ENCODE results near the gene KCNJ10. TPM values are rescaled to one million over a fixed set of nuclear protein-coding genes. Genes with fewer than 3 reads are reported as not detected.

The KCNJ10 gene
- total RNA-seq (under 1 TPM in 3 of 9 donors, not detected in 6; 0.11 to 0.32 (median 0.19) TPM), polyA plus RNA-seq (under 1 TPM in 2 of 3 donors, not detected in 1; 0.13 TPM)
- long read RNA-seq, donor 1 = 0 reads
- long read RNA-seq, donor 2, full-length matches to known transcripts = 1 of 1 reads
- long read RNA-seq, donor 2, partial matches to known transcripts = 0 of 1 reads
- long read RNA-seq, donor 2, other reads (novel, unspliced or antisense) = 0 of 1 reads
- long read RNA-seq, donor 3 = 0 reads
- long read RNA-seq, donor 4 = 0 reads
- long read RNA-seq, donor 5 = 0 reads
- long read RNA-seq, donor 6 = 0 reads
- long read RNA-seq, donor 7 = 0 reads
- long read RNA-seq, donor 8 = 0 reads
- long read RNA-seq, donor 9, full-length matches to known transcripts = 1 of 1 reads
- long read RNA-seq, donor 9, partial matches to known transcripts = 0 of 1 reads
- long read RNA-seq, donor 9, other reads (novel, unspliced or antisense) = 0 of 1 reads
- long read RNA-seq, donor 10 = 0 reads

DNA sequence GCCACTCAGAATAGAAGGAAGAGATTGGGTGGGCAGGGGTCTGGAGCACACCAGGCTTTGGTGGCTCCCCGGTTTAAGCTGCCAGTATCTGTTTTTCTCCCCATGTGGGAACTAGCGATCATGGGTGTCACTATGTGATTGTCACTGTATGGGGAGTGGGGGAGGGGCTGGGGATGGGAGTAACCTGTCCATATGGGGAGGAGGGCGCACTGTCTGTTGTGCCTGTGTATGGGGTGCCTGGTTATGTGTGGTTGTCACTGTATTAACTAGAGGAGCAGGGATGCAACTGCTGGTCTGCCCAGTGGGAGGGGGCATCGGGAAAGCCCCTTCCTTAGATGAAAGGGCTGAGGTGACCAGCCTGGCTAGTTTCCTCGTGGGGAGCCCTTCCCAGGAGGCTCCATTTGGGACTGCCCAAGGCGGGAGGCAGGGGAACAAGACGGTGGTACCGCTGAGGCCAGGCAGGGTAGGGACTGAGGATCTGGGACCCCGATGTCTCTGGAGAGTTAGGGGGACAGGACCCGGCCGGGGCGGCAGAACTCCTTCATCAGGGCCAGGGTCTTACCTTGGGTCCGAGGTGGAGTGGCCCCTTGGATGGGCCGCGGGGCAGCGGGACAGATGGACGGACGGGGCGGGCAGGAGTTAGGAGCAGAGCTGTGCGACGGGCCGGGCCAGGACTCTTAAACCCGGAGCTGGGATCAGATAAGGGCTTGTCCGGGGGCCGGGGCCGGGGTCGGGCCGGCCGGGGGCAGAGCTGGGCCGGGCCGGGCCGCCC, at the start of gene KCNJ10:
TSS of gene KCNJ10 (minus strand) at position 701 of the 772 bp plus-strand sequence. CDS start 27,628 bp downstream, outside the sequence.
- 11 to 41% (median 16%) methylated on average over 10 to 32 of the region's 32 CpGs for WGBS, 4 donors
- Histone ChIP-seq H3K4me1 (replicated peaks in 1 of 2) (peaks cover 0 to 7% of the 10 kb centered on the region in 2 donors), H3K4me3 (peak within 1 kb of the TSS in 3 of 4 donors; percentile 18 to 63 (median 34)), H3K27me3 (no peaks in the 10 kb centered on the region), H3K27ac (no peak within 1 kb of the TSS), H3K36me3 (replicated peaks in 1 of 2) (no peaks in the 10 kb centered on the region), H3K9me3 (replicated peaks in 1 of 3) (no peaks in the 10 kb centered on the region)
- intact Hi-C loops (cut with DNase I) = no loop called here
- TF ChIP-seq POLR2A (IDR thresholded peaks at IDR 0.05) = no peak
- TF ChIP-seq, protein P1, sequence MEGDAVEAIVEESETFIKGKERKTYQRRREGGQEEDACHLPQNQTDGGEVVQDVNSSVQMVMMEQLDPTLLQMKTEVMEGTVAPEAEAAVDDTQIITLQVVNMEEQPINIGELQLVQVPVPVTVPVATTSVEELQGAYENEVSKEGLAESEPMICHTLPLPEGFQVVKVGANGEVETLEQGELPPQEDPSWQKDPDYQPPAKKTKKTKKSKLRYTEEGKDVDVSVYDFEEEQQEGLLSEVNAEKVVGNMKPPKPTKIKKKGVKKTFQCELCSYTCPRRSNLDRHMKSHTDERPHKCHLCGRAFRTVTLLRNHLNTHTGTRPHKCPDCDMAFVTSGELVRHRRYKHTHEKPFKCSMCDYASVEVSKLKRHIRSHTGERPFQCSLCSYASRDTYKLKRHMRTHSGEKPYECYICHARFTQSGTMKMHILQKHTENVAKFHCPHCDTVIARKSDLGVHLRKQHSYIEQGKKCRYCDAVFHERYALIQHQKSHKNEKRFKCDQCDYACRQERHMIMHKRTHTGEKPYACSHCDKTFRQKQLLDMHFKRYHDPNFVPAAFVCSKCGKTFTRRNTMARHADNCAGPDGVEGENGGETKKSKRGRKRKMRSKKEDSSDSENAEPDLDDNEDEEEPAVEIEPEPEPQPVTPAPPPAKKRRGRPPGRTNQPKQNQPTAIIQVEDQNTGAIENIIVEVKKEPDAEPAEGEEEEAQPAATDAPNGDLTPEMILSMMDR (IDR thresholded peaks at IDR 0.05) = no peak
- DNase-seq = no peak

DNA sequence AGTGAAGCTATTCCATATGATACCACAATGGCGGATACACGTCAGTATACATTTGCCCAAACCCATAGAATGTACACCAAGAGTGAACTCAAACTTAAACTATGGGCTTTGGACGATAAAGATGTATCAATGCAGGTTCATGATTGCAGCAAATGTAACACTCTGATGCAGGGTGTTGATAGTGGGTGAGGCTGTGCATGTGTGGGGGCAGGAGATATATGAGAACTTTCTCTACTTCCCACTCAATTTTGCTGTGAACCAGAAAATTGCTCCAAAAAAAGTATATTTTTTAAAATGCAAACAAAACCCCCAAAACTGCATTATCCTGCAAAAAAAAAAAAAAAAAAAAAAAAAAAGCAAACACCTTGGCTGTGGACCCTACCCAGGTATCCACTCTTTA, 49.0 kb upstream of the KCNJ10 start:
- WGBS, 4 donors = 87 to 95% (median 93%) methylated on average over 3 of the region's 3 CpGs
- TF ChIP-seq POLR2A (IDR thresholded peaks at IDR 0.05) = no peak
- TF ChIP-seq, protein P1 (IDR thresholded peaks at IDR 0.05) = no peak
- no peak for DNase-seq
- H3K4me3 ChIP-seq = no peak overlapping the region
- H3K4me1 ChIP-seq (replicated peaks in 1 of 2) = no peaks in the 10 kb centered on the region
- no peaks in the 10 kb centered on the region for H3K9me3 ChIP-seq (replicated peaks in 1 of 3)
- no peaks in the 10 kb centered on the region for H3K27me3 ChIP-seq
- H3K27ac ChIP-seq = no peak overlapping the region
- intact Hi-C loops (cut with DNase I) = no loop called here
- H3K36me3 ChIP-seq (replicated peaks in 1 of 2) = no peaks in the 10 kb centered on the region

DNA sequence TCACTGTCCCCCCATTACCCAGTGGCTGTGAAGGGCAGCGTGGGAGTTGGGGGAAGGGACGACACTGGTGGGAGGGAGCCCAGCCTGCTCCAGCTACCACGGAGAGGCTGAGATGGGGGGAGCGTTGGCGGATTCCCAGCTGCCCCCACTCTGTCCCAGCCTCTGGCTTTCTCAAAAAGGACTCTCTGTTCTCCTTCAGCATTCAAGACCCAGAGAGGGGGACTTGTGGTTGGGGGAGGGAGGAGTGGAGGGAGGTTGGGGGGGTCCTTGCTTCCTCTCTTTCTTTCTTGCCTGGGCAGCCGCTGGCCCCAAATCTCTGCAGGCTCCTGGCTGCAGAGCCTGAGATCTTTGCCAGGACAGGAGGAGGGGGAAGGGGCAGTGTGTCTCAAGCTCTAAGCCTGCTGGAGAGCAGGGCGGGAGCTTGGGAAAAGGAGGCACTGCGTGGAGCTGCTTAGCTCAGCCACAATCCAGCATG, 47.8 kb upstream of the KCNJ10 start:
- no peak for TF ChIP-seq POLR2A (IDR thresholded peaks at IDR 0.05)
- TF ChIP-seq, protein P1 (IDR thresholded peaks at IDR 0.05) = no peak
- H3K36me3 ChIP-seq (replicated peaks in 1 of 2) = no peaks in the 10 kb centered on the region
- no peaks in the 10 kb centered on the region for H3K9me3 ChIP-seq (replicated peaks in 1 of 3)
- H3K27ac ChIP-seq = no peak overlapping the region
- no peaks in the 10 kb centered on the region for H3K27me3 ChIP-seq
- peak; percentile 33 to 77 (median 54) for DNase-seq
- intact Hi-C loops (cut with DNase I) = no loop called here
- 22 to 55% (median 39%) methylated on average over 3 to 8 of the region's 8 CpGs for WGBS, 4 donors
- no peaks in the 10 kb centered on the region for H3K4me1 ChIP-seq (replicated peaks in 1 of 2)
- no peak overlapping the region for H3K4me3 ChIP-seq

- H3K9me3 ChIP-seq (replicated peaks in 1 of 3) = no peaks in the 10 kb centered on the region
- 11 to 33% (median 22%) methylated on average over 1 of the region's 1 CpG for WGBS, 4 donors
- no peaks in the 10 kb centered on the region for H3K4me1 ChIP-seq (replicated peaks in 1 of 2)
- H3K4me3 ChIP-seq = no peak overlapping the region
- no peaks in the 10 kb centered on the region for H3K36me3 ChIP-seq (replicated peaks in 1 of 2)
- no peak for DNase-seq
- H3K27me3 ChIP-seq = no peaks in the 10 kb centered on the region
- TF ChIP-seq POLR2A (IDR thresholded peaks at IDR 0.05) = no peak
- TF ChIP-seq, protein P1 (IDR thresholded peaks at IDR 0.05) = no peak
- intact Hi-C loops (cut with DNase I) = no loop called here
- no peak overlapping the region for H3K27ac ChIP-seq
Measured at GRCh38 chr1:160117300-160117699, 47.3 kb upstream of the KCNJ10 start.
